ENCODE results near the gene A4GALT.
"Not testable (repeated sequence)": the region's sequence is repeated elsewhere in the genome, so short reads cannot be mapped to it uniquely, and the experiment has no call there.

A4GALT gene

DNA sequence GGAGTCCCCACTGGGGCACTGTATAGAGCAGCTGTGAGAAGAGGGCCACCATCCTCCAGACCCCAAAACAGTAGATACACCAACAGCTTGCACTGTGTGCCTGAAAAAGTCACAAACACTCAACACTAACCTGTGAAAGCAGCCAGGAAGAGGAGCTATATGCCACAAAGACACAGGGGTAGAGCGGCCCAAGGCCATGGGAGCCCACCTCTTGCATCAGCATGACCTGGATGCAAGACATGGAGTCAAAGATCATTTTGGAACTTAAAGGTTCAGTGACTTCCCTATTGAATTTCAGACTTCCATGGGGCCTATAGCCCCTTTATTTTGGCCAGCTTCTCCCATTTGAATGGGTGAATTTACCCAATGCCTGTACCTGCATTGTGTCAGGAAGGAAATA lies 41.8 kb downstream of the A4GALT start:
- TF ChIP-seq, protein P1, sequence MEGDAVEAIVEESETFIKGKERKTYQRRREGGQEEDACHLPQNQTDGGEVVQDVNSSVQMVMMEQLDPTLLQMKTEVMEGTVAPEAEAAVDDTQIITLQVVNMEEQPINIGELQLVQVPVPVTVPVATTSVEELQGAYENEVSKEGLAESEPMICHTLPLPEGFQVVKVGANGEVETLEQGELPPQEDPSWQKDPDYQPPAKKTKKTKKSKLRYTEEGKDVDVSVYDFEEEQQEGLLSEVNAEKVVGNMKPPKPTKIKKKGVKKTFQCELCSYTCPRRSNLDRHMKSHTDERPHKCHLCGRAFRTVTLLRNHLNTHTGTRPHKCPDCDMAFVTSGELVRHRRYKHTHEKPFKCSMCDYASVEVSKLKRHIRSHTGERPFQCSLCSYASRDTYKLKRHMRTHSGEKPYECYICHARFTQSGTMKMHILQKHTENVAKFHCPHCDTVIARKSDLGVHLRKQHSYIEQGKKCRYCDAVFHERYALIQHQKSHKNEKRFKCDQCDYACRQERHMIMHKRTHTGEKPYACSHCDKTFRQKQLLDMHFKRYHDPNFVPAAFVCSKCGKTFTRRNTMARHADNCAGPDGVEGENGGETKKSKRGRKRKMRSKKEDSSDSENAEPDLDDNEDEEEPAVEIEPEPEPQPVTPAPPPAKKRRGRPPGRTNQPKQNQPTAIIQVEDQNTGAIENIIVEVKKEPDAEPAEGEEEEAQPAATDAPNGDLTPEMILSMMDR (IDR thresholded peaks at IDR 0.05; ENCODE audit: low read depth, low read length) = no peak

DNA sequence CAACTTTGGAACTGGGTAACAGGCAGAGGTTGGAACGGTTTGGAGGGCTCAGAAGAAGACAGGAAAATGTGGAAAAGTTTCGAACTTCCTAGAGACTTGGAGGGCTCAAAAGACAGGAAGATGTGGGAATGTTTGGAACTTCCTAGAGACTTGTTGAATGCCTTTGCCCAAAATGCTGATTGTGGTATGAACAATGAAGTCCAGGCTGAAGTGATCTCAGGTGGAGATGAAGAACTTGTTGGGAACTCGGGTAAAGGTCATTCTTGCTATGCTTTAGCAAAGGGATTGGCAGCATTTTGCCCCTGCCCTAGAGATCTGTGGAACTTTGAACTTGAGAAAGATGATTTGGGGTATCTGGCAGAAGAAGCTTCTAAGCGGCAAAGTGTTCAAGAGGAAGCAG lies 42.7 kb downstream of the A4GALT start:
- DNase-seq (ENCODE audit: extremely low read depth, low read depth) = not testable (repeated sequence)

More for the DNA sequence above, 41.8 kb downstream of the A4GALT start:
- DNase-seq (ENCODE audit: extremely low read depth, low read depth) = no peak

DNA sequence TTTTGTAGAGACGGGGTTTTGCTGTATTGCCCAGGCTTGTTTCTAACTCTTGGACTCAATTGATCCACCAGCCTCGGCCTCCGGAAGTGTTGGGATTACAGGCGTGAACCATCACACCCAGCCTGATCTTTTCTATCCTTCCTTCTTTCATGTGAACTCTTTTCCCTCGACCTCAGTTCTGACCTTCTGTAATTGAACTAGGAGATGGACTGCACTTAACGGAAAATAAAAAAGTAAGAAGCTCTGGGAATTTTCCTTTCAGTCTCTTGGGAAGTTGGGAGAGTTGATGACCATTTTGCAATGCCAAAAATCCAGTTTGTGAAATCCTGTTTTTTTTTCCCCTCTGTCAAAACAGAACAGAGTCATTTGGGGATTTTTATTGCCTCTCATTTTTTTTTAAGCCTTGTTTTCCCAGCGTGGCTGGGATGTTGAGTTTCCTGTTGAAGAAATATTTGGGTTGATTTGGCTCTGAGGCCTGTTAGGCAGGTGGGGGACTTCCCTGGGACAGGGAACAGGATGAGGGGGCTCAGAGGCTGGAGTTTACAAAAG lies 44.5 kb downstream of the A4GALT start:
- TF ChIP-seq, protein P1 (IDR thresholded peaks at IDR 0.05; ENCODE audit: low read depth, low read length) = no peak

DNA sequence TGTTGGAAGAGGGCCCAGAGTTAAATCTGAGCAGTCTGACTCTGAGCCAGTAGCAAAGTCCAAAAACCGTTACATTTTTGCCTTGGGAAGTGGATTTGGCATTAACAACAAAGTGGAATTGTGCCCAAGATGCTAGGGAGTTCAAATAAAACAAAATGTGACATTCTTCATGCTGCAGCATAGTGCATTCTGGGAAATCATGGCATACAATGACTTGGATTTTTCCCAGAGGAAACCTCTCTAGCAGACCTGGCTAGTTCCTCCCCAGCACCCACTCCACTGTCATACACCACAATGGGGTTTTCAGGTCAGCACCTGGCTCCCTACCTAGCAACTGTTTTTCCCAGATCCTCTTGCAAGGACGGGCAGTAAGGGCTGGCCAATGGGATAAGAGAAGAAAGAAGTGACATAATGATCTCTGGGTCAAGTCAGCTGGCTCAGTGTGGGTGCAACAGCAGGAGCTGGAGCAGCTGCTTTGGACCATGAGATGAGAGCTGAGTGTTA lies 46.7 kb downstream of the A4GALT start:
- no peak for DNase-seq (ENCODE audit: extremely low read depth, low read depth)
- TF ChIP-seq, protein P1 (IDR thresholded peaks at IDR 0.05; ENCODE audit: low read depth, low read length) = no peak

More for the DNA sequence above, 44.5 kb downstream of the A4GALT start:
- DNase-seq (ENCODE audit: extremely low read depth, low read depth) = no peak

DNA sequence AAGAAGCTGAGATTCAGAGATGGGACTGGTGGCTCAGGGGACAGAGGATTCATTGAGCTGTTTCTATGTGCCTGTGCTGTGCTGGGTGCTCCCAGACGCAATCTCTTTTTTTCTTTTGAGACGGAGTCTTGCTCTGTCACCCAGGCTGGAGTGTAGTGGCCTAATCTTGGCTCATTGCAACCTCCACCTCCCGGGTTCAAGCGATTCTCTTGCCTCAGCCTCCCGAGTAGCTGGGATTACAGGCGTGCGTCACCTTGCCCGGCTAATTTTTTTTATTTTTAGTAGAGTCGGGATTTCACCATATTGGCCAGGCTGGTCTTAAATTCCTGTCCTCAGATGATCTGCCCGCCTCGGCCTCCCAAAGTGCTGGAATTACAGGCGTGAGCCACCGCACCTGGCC lies 47.6 kb downstream of the A4GALT start:
- DNase-seq (ENCODE audit: extremely low read depth, low read depth) = not testable (repeated sequence)

DNA sequence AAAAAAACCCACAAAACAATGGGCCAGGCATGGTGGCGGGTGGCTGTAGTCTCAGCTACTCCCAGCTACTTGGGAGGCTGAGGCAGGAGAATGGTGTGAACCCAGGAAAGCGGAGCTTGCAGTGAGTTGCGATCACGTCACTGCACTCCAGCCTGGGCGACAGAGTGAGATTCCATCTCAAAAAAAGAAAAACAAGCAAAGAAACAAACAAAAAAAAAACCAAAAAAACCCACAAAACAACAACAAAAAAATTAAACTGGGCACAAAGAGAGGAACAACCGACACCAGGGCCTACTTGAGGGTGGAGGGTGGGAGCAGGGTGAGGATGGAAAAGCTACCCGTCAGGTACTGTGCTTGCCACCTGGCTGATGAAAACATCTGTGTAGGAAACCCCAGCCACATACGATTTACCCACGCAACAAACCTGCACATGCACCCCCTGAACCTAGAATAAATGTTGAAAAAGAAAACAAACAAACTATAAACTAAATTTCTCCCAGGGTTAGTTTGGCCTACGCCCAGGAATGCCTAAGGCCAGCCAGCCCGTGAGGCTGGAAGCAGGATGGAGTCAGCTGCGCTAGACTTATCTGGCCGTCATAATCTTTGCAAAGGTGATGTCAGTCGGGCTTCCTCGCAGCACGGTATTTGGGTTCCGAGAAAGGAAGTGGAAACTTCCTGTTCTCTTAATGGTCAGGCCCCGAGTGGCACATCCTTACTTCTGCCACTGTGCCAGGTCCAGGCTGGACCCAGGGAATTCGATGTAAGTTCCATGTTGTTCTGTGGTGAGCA lies 49.6 kb downstream of the A4GALT start:
- DNase-seq (ENCODE audit: extremely low read depth, low read depth) = no peak
- TF ChIP-seq, protein P1 (IDR thresholded peaks at IDR 0.05; ENCODE audit: low read depth, low read length) = no peak

DNA sequence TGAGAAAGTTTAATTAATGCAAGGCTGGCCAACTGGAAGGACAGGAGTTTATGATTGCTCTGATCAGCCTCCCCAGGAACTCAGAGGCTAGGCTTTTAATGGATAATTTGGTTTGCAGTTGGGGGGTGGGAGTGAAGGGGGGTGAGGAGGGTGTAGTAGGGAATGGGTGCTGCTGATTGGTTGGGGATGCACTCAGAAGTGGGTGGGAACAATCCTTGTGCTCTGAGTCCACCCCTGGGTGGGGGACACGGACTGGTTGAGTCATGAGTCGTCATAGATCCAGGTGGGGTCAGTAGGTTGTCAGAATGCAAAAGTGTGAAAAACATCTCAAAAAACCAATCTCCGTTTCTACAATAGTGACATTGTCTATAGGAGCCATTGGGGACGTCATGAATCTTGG lies 50.6 kb downstream of the A4GALT start:
- DNase-seq (ENCODE audit: extremely low read depth, low read depth) = no peak
- TF ChIP-seq, protein P1 (IDR thresholded peaks at IDR 0.05; ENCODE audit: low read depth, low read length) = no peak

DNA sequence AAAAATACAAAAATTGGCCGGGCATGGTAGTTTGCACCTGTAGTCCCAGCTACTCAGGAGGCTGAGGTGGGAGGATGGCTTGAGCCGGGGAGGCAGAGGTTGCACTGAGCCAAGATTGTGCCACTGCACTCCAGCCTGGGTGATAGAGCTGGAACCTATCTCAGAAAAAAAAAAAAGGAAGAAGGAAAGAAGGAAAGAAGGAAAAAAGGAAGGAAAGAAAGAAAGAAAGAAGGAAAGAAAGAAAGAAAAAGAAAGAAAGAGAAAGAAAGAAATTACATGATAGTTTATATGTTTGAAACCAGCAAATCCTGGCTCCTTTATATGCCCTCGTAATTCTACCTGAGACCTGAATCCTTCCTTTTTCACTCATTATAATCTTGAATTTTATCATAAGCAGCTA lies 54.3 kb downstream of the A4GALT start:
- not testable (repeated sequence) for DNase-seq (ENCODE audit: extremely low read depth, low read depth)
